Activated T-helper 17 cell treated with anti-CD3 and anti-CD28 coated beads, Interleukin-2, amount 50 U/mL, for 72 hours (primary cell): ENCODE measurements around the gene TTC16. TPM values are rescaled to one million over a fixed set of nuclear protein-coding genes. Genes with fewer than 3 reads are reported as not detected.

Experiments used
- ATAC-seq: fragments of 150-1000 bp; cut with Tn5 transposase; replicated peaks from 2 replicates; pipeline ENCODE4 v1.10.0; 2021; ENCODE audit warnings: mild to moderate bottlenecking, moderate library complexity
- H3K27ac Mint-ChIP-seq: one replicate; pipeline ENCODE4 v1.8.0; 2022; ENCODE audit warnings: mixed read lengths
- H3K27me3 Mint-ChIP-seq: one replicate; pipeline ENCODE4 v1.8.0; 2022; ENCODE audit warnings: mixed read lengths
- H3K36me3 Mint-ChIP-seq: one replicate; pipeline ENCODE4 v1.8.0; 2022; ENCODE audit warnings: low read depth, mild to moderate bottlenecking, mixed read lengths
- H3K4me1 Mint-ChIP-seq: one replicate; pipeline ENCODE4 v1.8.0; 2022; ENCODE audit warnings: mixed read lengths
- H3K4me3 Mint-ChIP-seq: one replicate; pipeline ENCODE4 v1.8.0; 2022; ENCODE audit warnings: mild to moderate bottlenecking, mixed read lengths
- H3K9me3 Mint-ChIP-seq: one replicate; pipeline ENCODE4 v1.8.0; 2022; ENCODE audit warnings: mixed read lengths
- total RNA-seq, 2 donors: library from RNA; stranded (reverse); gene quantifications; one replicate each; pipeline ENCODE4 v1.2.3, GENCODE V29; 2022

The TTC16 gene
- total RNA-seq, 2 donors from 2014 or later: 1.8 to 2.0 TPM

GRCh38 chr9:127734747-127735529 is 19.1 kb downstream of the TTC16 start, which contains the start of gene TOR2A:
TSS of gene TOR2A (minus strand) at chr9:127735294. CDS start at chr9:127735270, 24 bp downstream.
- Mint-ChIP-seq H3K9me3 (no peaks in the 10 kb centered on the region), H3K27ac (peak within 1 kb of the TSS; percentile 92), H3K4me1 (peaks cover 5% of the 10 kb centered on the region), H3K36me3 (peaks cover 18% of the 10 kb centered on the region), H3K4me3 (peak within 1 kb of the TSS; percentile 80), H3K27me3 (no peaks in the 10 kb centered on the region)
- peak; percentile 96 for ATAC-seq

DNA sequence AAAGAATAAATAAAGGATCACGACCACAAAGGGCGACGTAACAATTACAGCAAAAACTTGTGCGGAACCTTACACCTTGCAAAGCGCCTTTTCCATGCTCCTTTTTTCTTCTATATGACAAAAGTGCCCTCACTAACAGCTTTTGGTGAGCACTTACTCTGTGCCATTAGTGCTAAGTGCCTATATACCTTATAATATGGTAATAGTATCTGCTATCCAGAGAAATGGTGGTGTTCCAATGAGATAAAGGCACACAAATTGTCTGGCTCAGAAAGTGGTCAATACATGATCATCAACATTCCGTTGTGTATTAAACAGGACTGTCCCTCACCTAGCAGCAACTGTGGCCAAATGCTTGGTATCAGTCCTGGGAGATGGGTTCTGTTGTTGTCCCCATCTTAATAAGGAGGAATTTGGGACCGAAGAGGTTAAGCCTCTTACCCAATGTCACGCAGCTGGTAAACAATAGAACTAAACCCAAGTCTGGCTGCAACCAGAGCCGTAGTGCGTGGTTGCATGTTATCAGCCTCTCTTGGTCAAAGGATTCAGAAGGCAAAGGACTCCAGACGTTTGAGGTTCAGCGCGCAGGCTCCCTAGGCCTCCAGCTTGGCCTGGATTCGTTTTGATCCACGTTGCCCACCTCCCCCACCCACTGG is 19.8 kb downstream of the TTC16 start:
- Mint-ChIP-seq H3K27ac (peak overlapping the region; percentile 92), H3K27me3 (no peaks in the 10 kb centered on the region), H3K36me3 (peaks cover 18% of the 10 kb centered on the region), H3K9me3 (no peaks in the 10 kb centered on the region), H3K4me3 (peak overlapping the region; percentile 80), H3K4me1 (peaks cover 5% of the 10 kb centered on the region)
- no peak for ATAC-seq

DNA sequence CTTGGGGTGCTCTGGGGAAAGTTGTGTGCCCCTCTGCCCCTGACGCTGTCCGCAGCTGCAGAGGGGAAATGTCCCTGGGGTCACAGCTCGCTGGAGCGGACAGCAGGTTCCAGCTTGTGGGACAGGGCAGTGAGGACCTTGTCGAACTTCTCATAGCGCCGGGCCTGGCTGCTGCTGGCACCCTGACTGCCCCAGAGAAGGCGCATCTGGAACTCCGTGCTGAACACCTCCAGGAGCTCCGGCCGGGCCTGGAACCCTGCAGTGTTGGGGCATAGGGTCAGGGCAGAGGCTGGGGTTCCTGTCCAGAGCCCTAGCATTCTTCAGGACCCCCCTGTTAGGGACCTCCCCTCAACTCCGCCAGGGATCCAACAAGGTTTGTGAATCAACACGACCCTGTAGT is 22.8 kb downstream of the TTC16 start:
- Mint-ChIP-seq H3K9me3 (no peaks in the 10 kb centered on the region), H3K27me3 (no peaks in the 10 kb centered on the region), H3K4me1 (peaks cover 4% of the 10 kb centered on the region), H3K4me3 (no peak overlapping the region), H3K27ac (no peak overlapping the region), H3K36me3 (peaks cover 48% of the 10 kb centered on the region)
- no peak for ATAC-seq

- no peak for ATAC-seq
- Mint-ChIP-seq H3K4me1 (no peaks in the 10 kb centered on the region), H3K36me3 (peaks cover 58% of the 10 kb centered on the region), H3K4me3 (no peak overlapping the region), H3K27ac (no peak overlapping the region), H3K27me3 (no peaks in the 10 kb centered on the region), H3K9me3 (no peaks in the 10 kb centered on the region)
These were observed 23.9 kb downstream of the TTC16 start for GRCh38 chr9:127739614-127740330.

- peak; percentile 21 for ATAC-seq
- no peak overlapping the region for H3K27ac Mint-ChIP-seq
- H3K36me3 Mint-ChIP-seq: peaks cover 80% of the 10 kb centered on the region
- no peaks in the 10 kb centered on the region for H3K27me3 Mint-ChIP-seq
- no peaks in the 10 kb centered on the region for H3K4me1 Mint-ChIP-seq
- H3K4me3 Mint-ChIP-seq: no peak overlapping the region
- H3K9me3 Mint-ChIP-seq: no peaks in the 10 kb centered on the region
These were observed 26.1 kb downstream of the TTC16 start for GRCh38 chr9:127741831-127742434.

DNA sequence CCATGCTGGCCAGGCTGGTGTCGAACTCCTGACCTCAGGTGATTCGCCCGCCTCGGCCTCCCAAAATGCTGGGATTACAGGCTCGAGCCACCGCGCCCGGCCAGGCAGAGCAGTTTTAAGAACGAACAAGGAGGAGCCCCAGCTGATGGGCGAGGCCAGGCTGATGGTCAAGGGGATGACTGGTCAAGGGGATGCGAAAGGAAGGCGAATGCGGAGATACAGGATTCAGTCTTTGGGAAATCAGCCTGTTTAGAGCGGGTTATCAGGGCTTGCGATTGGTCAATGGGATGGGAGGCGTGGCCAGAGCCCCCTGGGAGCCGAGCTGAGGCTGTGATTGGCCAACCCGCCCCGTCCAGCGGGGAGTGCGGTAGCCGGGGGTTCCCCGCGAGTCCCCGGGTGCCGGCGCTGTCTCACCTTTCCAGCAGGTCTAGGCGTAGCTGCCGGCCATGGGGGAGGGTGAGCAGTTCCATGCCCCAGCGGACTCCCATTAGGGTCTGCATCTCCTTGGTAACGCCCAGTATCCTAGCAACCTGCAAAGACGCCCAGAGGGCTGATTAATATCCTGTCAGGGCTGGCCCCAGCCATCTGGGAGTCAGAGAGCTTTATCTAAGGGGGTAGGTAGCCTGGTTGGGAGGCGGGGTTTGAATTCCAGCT is 26.7 kb downstream of the TTC16 start:
- no peaks in the 10 kb centered on the region for H3K4me1 Mint-ChIP-seq
- no peak overlapping the region for H3K27ac Mint-ChIP-seq
- H3K9me3 Mint-ChIP-seq: no peaks in the 10 kb centered on the region
- ATAC-seq: no peak
- H3K27me3 Mint-ChIP-seq: no peaks in the 10 kb centered on the region
- no peak overlapping the region for H3K4me3 Mint-ChIP-seq
- peaks cover 86% of the 10 kb centered on the region for H3K36me3 Mint-ChIP-seq

- Mint-ChIP-seq H3K4me3 (no peak overlapping the region), H3K27me3 (no peaks in the 10 kb centered on the region), H3K4me1 (no peaks in the 10 kb centered on the region), H3K9me3 (no peaks in the 10 kb centered on the region), H3K27ac (no peak overlapping the region), H3K36me3 (peaks cover 89% of the 10 kb centered on the region)
- no peak for ATAC-seq
These were observed 28.7 kb downstream of the TTC16 start for GRCh38 chr9:127744398-127745110.

GRCh38 chr9:127746959-127747569 is 31.2 kb downstream of the TTC16 start:
- H3K9me3 Mint-ChIP-seq: no peaks in the 10 kb centered on the region
- peaks cover 98% of the 10 kb centered on the region for H3K36me3 Mint-ChIP-seq
- no peaks in the 10 kb centered on the region for H3K27me3 Mint-ChIP-seq
- H3K27ac Mint-ChIP-seq: peak overlapping the region; percentile 28
- no peak for ATAC-seq
- no peak overlapping the region for H3K4me3 Mint-ChIP-seq
- H3K4me1 Mint-ChIP-seq: peaks cover 3% of the 10 kb centered on the region

GRCh38 chr9:127749090-127749787 is 33.4 kb downstream of the TTC16 start:
- no peak overlapping the region for H3K4me3 Mint-ChIP-seq
- H3K27me3 Mint-ChIP-seq: no peaks in the 10 kb centered on the region
- no peak overlapping the region for H3K27ac Mint-ChIP-seq
- H3K36me3 Mint-ChIP-seq: peaks cover 87% of the 10 kb centered on the region
- no peaks in the 10 kb centered on the region for H3K9me3 Mint-ChIP-seq
- ATAC-seq: no peak
- H3K4me1 Mint-ChIP-seq: peaks cover 8% of the 10 kb centered on the region

DNA sequence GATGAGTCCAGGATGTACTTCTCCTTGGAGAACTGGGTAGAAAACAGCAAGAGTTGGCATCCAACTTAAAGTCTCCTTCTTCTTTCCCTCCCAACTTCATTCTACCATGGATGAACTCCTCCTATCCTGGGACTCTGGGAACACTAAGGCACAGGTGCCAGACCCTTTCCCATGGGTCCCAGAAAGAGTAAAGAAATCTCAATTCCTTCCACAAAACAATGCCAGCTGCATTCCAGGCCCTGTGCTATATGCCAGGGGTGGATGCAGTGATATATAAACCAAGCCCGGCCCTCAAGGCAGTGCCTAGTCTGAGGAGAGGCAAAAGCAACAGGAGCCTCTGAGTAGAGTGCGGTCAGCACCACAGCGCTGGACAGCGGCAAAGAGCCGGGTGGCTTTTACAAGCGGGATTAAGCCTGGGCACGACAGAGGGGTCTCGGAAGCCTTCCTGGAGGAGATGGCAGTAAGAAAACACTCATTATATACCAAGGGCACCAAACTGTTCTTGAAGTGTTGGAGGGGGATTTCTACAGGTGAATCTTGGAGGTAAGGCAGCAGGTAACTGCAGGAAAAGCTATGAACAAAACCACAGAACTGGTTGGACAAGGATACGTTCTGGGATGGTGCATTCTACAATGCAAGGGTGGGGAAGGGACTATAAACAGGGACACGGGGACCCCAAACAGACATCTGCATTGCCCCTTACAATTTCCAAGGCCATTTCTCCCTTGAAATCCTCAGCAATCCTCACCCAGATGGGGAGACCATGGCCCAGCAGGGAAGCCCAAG is 35.6 kb downstream of the TTC16 start:
- Mint-ChIP-seq H3K27me3 (no peaks in the 10 kb centered on the region), H3K27ac (no peak overlapping the region), H3K4me3 (no peak overlapping the region), H3K4me1 (peaks cover 8% of the 10 kb centered on the region), H3K36me3 (peaks cover 66% of the 10 kb centered on the region), H3K9me3 (no peaks in the 10 kb centered on the region)
- no peak for ATAC-seq

DNA sequence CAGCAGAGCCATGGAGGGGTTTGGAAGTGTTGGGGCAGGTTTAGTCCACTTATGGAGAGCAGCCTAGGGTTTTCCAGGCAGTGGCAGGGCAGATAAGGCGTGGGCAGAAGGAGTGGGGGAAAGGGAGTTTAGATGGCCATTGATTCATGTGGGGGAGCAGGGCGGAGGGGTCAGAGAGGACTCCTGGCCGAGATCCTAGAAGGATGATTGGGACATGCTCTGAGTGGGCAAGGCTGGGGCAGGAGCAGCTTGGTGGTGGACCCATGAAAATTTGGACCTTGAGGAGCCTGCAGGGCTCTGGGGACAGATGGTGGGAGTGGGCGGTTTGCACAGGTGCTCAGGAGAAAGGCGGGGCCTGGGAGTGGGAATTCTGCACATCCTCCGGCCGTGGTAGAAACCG is 37.3 kb downstream of the TTC16 start:
- ATAC-seq: no peak
- Mint-ChIP-seq H3K27me3 (no peaks in the 10 kb centered on the region), H3K36me3 (peaks cover 61% of the 10 kb centered on the region), H3K27ac (peak overlapping the region; percentile 65), H3K4me1 (peaks cover 8% of the 10 kb centered on the region), H3K9me3 (no peaks in the 10 kb centered on the region), H3K4me3 (no peak overlapping the region)

GRCh38 chr9:127753622-127754021 is 37.7 kb downstream of the TTC16 start:
- no peak for ATAC-seq
- Mint-ChIP-seq H3K27me3 (no peaks in the 10 kb centered on the region), H3K27ac (no peak overlapping the region), H3K9me3 (no peaks in the 10 kb centered on the region), H3K4me3 (no peak overlapping the region), H3K36me3 (peaks cover 61% of the 10 kb centered on the region), H3K4me1 (peaks cover 10% of the 10 kb centered on the region)
